CD4-positive, alpha-beta memory T cell (primary cell): ENCODE measurements around the gene ANK2. TPM values are rescaled to one million over a fixed set of nuclear protein-coding genes. Genes with fewer than 3 reads are reported as not detected.

Experiments
- CTCF ChIA-PET: fragments of 350-600 bp; sonication (Branson Sonifier 250); formaldehyde crosslinking; loops from one replicate; lab custom pipeline; 2021; ENCODE audit warnings: inconsistent platforms; ENCODE audit not compliant: partially characterized antibody; lab: Charles Lee
- POLR2A ChIA-PET: fragments of 350-600 bp; sonication (Branson Sonifier 250); formaldehyde crosslinking; loops from one replicate; lab custom pipeline; 2021; ENCODE audit not compliant: partially characterized antibody; lab: Charles Lee
- DNase-seq, 5 donors: peaks; one replicate each; pipeline versions ENCODE4 v3.0.0 to v3.0.0-alpha.2; 2020 to 2022; ENCODE audit warnings: mixed read lengths in 1 of 5
- H3K27ac ChIP-seq: one replicate; pipeline ENCODE4 v1.7.0; 2013; ENCODE audit warnings: low read depth, low read length
- H3K27me3 ChIP-seq: 2 replicates; pipeline ENCODE4 v1.7.0; 2013; ENCODE audit warnings: mild to moderate bottlenecking, low read length, moderate library complexity; ENCODE audit not compliant: insufficient read depth
- H3K36me3 ChIP-seq: 2 replicates; pipeline ENCODE4 v1.7.0; 2013; ENCODE audit warnings: mild to moderate bottlenecking, low read length, moderate library complexity; ENCODE audit not compliant: insufficient read depth
- H3K4me1 ChIP-seq: 2 replicates; pipeline ENCODE4 v1.7.0; 2013; ENCODE audit warnings: mild to moderate bottlenecking, low read length, moderate library complexity; ENCODE audit not compliant: insufficient read depth
- H3K4me3 ChIP-seq, 2 donors: one replicate each; pipeline ENCODE4 v1.7.0; 2013; ENCODE audit warnings: low read length in 2 of 2, mild to moderate bottlenecking in 1 of 2
- H3K9me3 ChIP-seq, 2 donors: one replicate each; pipeline ENCODE4 v1.7.0; 2013; ENCODE audit warnings: low read length in 2 of 2, control low read depth in 1 of 2; ENCODE audit not compliant: control insufficient read depth in 1 of 2
- H3K27ac Mint-ChIP-seq, 7 donors: one replicate each; pipeline ENCODE4 v1.8.0; 2020 to 2021; ENCODE audit warnings: mixed read lengths in 7 of 7, mild to moderate bottlenecking in 6 of 7, inconsistent platforms in 3 of 7, moderate library complexity in 3 of 7
- H3K27me3 Mint-ChIP-seq, 2 donors: one replicate each; pipeline ENCODE4 v1.8.0; 2020 to 2021; ENCODE audit warnings: mixed read lengths in 2 of 2
- H3K36me3 Mint-ChIP-seq, 2 donors: one replicate each; pipeline ENCODE4 v1.8.0; 2020 to 2021; ENCODE audit warnings: mixed read lengths in 2 of 2, inconsistent platforms in 1 of 2, mild to moderate bottlenecking in 1 of 2
- H3K4me1 Mint-ChIP-seq, 4 donors: one replicate each; pipeline ENCODE4 v1.8.0; 2020 to 2021; ENCODE audit warnings: mixed read lengths in 4 of 4, mild to moderate bottlenecking in 1 of 4
- H3K4me3 Mint-ChIP-seq, 8 donors: one replicate each; pipeline ENCODE4 v1.8.0; 2020 to 2021; ENCODE audit warnings: mixed read lengths in 8 of 8, mild to moderate bottlenecking in 7 of 8, moderate library complexity in 6 of 8, inconsistent platforms in 3 of 8
- H3K9me3 Mint-ChIP-seq, 8 donors: one replicate each; pipeline ENCODE4 v1.8.0; 2020 to 2021; ENCODE audit warnings: mixed read lengths in 8 of 8, mild to moderate bottlenecking in 5 of 8, inconsistent platforms in 3 of 8, moderate library complexity in 1 of 8
- intact Hi-C: fragments of 100-400 bp; cut with micrococcal nuclease; formaldehyde crosslinking; loops from one replicate; pipeline ENCODE4 v1.15.1; 2023
- polyA plus RNA-seq, 2 donors: library from polyadenylated mRNA; unstranded; fragments of 300-500 nt; fragmentation: Illumina TruSeq; gene quantifications; one replicate each; pipeline ENCODE4 v1.2.3, GENCODE V29; 2021
- total RNA-seq, 2 experiments: library from RNA; stranded (reverse); gene quantifications; one replicate each; pipeline ENCODE4 v1.2.3, GENCODE V29; 2021

Gene ANK2
- total RNA-seq (not detected), polyA plus RNA-seq (not detected)

DNA sequence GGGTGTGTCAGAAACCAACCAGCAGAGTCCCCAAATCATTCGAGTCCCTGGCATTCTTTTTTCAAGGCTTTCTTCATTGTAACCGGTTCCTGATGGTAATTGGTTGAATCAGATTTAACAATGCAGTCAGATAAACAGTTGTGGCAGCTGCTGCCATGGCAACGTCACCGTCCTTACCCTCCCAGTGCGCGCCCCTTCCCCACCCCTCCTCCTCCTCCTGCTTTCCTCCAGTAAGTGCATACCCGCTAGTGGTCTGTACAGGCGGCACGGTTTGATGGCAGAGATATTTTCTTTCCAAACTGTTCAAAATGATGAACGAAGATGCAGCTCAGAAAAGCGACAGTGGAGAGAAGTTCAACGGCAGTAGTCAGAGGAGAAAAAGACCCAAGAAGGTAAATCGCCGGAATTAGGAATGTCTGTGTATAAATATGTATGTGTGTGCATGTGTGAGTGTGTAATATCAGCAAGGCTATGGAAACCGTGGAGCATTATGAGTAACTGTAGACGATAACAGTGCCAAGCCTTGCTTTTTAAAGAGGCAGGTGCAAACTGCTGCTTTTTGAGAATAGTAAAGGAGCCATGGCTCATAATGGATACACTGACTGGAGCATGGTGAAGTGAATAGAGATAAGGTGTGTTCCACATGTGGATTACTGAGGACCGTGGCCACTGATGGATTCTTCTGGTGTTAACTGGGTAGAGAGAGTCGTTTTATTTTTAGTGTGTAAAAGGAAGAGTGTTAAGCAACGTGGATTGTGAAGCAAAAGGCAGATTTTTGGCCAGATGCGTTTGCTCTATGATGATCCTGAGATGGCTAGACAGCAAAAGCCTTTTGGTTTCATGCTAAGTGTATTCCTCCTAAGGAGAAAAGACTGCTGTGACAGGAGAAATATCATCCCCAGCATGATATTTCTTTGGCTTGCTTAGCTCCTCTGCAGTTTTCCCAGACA is at the start of gene ANK2:
ANK2 (plus strand) TSS at position 233 of the 950 bp plus-strand sequence; CDS start at position 309, 76 bp downstream.
- Mint-ChIP-seq H3K27me3 (peaks cover 0 to 3% of the 10 kb centered on the region in 2 donors), H3K4me3 (no peak within 1 kb of the TSS), H3K36me3 (no peaks in the 10 kb centered on the region), H3K27ac (no peak within 1 kb of the TSS), H3K9me3 (no peaks in the 10 kb centered on the region), H3K4me1 (no peaks in the 10 kb centered on the region)
- intact Hi-C loops = no loop called here
- H3K36me3 ChIP-seq = no peaks in the 10 kb centered on the region
- no peaks in the 10 kb centered on the region for H3K4me1 ChIP-seq
- ChIA-PET CTCF (no interaction called here), POLR2A (no interaction called here)
- DNase-seq = no peak
- no peaks in the 10 kb centered on the region for H3K9me3 ChIP-seq
- no peaks in the 10 kb centered on the region for H3K27me3 ChIP-seq
- H3K27ac ChIP-seq = no peak within 1 kb of the TSS
- H3K4me3 ChIP-seq = no peak within 1 kb of the TSS

DNA sequence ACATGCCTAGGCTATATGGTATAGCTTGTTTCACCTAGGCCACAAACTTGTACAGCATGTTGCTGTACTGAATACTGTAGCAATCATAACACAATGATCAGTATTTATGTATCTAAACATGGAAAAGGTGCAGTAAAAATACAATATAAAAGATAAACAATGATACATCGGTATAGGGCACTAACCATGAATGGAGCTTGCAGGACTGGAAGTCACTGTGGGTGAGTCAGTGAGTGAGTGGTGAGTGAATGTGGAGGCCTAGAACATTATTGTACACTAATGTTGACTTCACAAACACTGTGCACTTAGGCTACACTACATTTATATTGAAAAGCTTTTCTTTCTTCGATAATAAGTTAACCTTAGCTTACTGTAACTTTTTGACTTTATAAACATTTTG is 45.6 kb upstream of the ANK2 start:
- no peak overlapping the region for H3K27ac ChIP-seq
- no peaks in the 10 kb centered on the region for H3K27me3 ChIP-seq
- H3K4me3 ChIP-seq = no peak overlapping the region
- no peak overlapping the region for H3K4me3 Mint-ChIP-seq
- H3K27me3 Mint-ChIP-seq = peaks cover 0 to 2% of the 10 kb centered on the region in 2 donors
- no peak for DNase-seq
- intact Hi-C loops = no loop called here
- ChIA-PET CTCF (no interaction called here), POLR2A (no interaction called here)
- no peaks in the 10 kb centered on the region for H3K36me3 Mint-ChIP-seq
- H3K4me1 ChIP-seq = no peaks in the 10 kb centered on the region
- no peaks in the 10 kb centered on the region for H3K36me3 ChIP-seq
- H3K4me1 Mint-ChIP-seq = no peaks in the 10 kb centered on the region
- H3K27ac Mint-ChIP-seq = no peak overlapping the region
- H3K9me3 ChIP-seq = no peaks in the 10 kb centered on the region
- H3K9me3 Mint-ChIP-seq = peaks cover 0 to 10% (median 3%) of the 10 kb centered on the region in 8 donors

DNA sequence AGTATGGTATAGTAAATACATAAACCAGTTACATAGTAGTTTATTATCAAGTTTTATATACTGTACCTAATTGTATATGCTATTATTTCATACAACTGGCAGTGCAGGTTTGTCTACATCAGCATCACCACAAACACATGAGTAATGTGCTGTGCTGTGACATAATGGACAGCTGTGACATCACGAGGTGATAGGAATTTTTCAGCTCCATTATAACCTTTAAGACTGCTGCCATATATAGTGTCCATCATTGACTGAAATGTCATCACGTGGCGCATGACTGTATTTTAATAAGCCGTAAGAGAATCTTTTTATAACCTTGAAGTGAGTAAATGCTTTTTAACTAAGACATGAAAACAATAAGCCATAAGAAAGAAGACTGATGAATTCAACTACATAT is 44.8 kb upstream of the ANK2 start:
- no peak for DNase-seq

DNA sequence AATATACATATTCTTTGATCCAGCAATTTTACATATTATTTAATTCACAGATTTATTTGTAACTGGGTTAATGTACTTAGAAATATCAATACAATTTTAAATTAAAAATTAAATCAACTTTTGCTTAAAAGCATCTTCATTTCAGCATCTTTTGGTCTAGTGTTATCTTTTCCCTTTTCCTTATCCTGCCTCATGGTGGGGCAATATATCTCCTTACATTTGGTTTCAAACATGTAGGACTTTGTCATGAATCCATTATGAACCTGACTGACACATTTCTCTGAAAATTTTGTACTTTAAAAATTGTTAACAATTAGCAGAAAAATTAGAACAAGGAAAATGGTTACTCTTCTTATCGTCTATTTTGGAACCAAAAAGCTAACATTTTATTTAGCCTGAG is 42.8 kb upstream of the ANK2 start:
- H3K4me3 ChIP-seq = no peak overlapping the region
- ChIA-PET CTCF (no interaction called here), POLR2A (no interaction called here)
- H3K27ac ChIP-seq = no peak overlapping the region
- no peaks in the 10 kb centered on the region for H3K4me1 ChIP-seq
- H3K27ac Mint-ChIP-seq = no peak overlapping the region
- H3K36me3 ChIP-seq = no peaks in the 10 kb centered on the region
- H3K9me3 Mint-ChIP-seq = peaks cover 0 to 8% (median 1%) of the 10 kb centered on the region in 8 donors
- no peaks in the 10 kb centered on the region for H3K9me3 ChIP-seq
- H3K27me3 Mint-ChIP-seq = peaks cover 0 to 2% of the 10 kb centered on the region in 2 donors
- no peak for DNase-seq
- no peaks in the 10 kb centered on the region for H3K4me1 Mint-ChIP-seq
- intact Hi-C loops = no loop called here
- H3K4me3 Mint-ChIP-seq = no peak overlapping the region
- H3K27me3 ChIP-seq = no peaks in the 10 kb centered on the region
- no peaks in the 10 kb centered on the region for H3K36me3 Mint-ChIP-seq

More for the DNA sequence above, 44.8 kb upstream of the ANK2 start:
- Mint-ChIP-seq H3K9me3 (peaks cover 0 to 10% (median 3%) of the 10 kb centered on the region in 8 donors), H3K27ac (no peak overlapping the region), H3K4me1 (no peaks in the 10 kb centered on the region), H3K27me3 (peaks cover 0 to 2% of the 10 kb centered on the region in 2 donors), H3K4me3 (no peak overlapping the region), H3K36me3 (no peaks in the 10 kb centered on the region)
- POLR2A ChIA-PET = no interaction called here
- intact Hi-C loops = no loop called here
- Histone ChIP-seq H3K36me3 (no peaks in the 10 kb centered on the region), H3K4me3 (no peak overlapping the region), H3K27me3 (no peaks in the 10 kb centered on the region), H3K9me3 (no peaks in the 10 kb centered on the region), H3K27ac (no peak overlapping the region), H3K4me1 (no peaks in the 10 kb centered on the region)
- CTCF ChIA-PET = no interaction called here

DNA sequence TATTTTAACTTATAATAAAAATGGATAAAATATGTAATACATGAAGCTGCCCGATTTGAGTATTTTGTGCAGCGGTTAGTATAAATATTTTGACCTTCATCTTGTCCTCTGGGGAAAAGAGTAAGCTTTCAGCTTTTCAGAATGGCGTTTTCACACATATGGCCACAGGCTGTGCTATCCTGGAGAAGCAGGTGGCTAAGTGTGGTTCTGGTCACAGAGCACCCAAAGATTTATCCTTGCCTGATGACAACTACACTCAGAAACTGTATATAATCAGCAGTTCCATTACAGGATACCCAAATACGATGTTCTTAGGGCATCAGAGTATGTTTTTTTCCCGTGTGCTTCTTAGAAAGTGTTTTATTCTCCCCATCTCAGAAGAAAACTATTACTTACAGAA is 42.3 kb upstream of the ANK2 start:
- ChIA-PET CTCF (no interaction called here), POLR2A (no interaction called here)
- H3K27me3 Mint-ChIP-seq = peaks cover 0 to 2% of the 10 kb centered on the region in 2 donors
- no peak overlapping the region for H3K4me3 Mint-ChIP-seq
- H3K27ac Mint-ChIP-seq = no peak overlapping the region
- H3K4me3 ChIP-seq = no peak overlapping the region
- H3K27me3 ChIP-seq = no peaks in the 10 kb centered on the region
- no peaks in the 10 kb centered on the region for H3K4me1 Mint-ChIP-seq
- intact Hi-C loops = no loop called here
- H3K36me3 ChIP-seq = no peaks in the 10 kb centered on the region
- no peaks in the 10 kb centered on the region for H3K36me3 Mint-ChIP-seq
- H3K9me3 ChIP-seq = no peaks in the 10 kb centered on the region
- no peak for DNase-seq
- H3K9me3 Mint-ChIP-seq = peaks cover 0 to 5% (median 1%) of the 10 kb centered on the region in 8 donors
- no peaks in the 10 kb centered on the region for H3K4me1 ChIP-seq
- no peak overlapping the region for H3K27ac ChIP-seq

DNA sequence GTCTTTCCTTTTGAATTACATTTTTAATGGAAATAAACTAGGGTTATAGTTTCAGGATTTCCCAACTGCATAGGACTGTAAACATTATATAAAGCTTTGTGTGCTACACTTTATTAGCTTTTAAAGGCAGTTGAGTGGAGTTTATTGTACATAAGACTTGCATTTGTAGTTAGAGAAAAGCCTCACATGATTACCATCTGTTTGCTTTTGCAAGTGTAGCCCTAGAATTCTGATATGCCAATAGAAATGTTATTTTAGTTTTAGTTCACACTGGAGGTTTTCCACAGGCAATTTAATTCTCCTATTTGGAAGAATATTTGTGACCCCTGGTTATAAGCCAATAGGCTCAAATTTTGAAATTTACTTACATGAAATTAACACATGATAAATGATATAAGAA is 41.3 kb upstream of the ANK2 start:
- ChIA-PET POLR2A (no interaction called here), CTCF (no interaction called here)
- Mint-ChIP-seq H3K9me3 (no peaks in the 10 kb centered on the region), H3K27me3 (peaks cover 0 to 2% of the 10 kb centered on the region in 2 donors), H3K4me1 (no peaks in the 10 kb centered on the region), H3K27ac (no peak overlapping the region), H3K36me3 (no peaks in the 10 kb centered on the region), H3K4me3 (no peak overlapping the region)
- intact Hi-C loops = no loop called here
- Histone ChIP-seq H3K27me3 (no peaks in the 10 kb centered on the region), H3K4me1 (no peaks in the 10 kb centered on the region), H3K27ac (no peak overlapping the region), H3K36me3 (no peaks in the 10 kb centered on the region), H3K4me3 (no peak overlapping the region), H3K9me3 (no peaks in the 10 kb centered on the region)
- no peak for DNase-seq

DNA sequence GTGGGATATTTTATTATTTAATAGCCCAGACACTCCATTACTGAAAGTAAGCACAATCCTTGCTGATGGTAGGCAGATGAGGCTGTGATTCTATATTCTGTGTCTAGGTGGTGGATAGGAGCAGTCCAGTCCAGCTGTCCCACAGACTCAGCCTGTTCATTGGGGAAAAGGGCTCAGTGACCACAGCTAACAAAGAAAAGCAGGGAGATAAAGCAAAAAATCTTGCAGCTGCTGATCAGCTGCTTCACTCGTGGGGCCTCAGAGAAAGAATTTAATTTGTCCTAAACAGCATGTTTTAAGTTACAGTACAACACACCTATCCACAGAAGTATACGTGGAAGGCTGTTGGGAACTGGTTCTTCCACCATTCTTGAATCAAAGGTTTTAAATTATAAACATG is 40.7 kb upstream of the ANK2 start:
- DNase-seq = no peak
- no peak overlapping the region for H3K4me3 ChIP-seq
- Mint-ChIP-seq H3K27ac (no peak overlapping the region), H3K4me3 (no peak overlapping the region), H3K36me3 (no peaks in the 10 kb centered on the region), H3K27me3 (peaks cover 0 to 2% of the 10 kb centered on the region in 2 donors), H3K9me3 (no peaks in the 10 kb centered on the region), H3K4me1 (no peaks in the 10 kb centered on the region)
- intact Hi-C loops = no loop called here
- H3K27ac ChIP-seq = no peak overlapping the region
- POLR2A ChIA-PET = no interaction called here
- H3K36me3 ChIP-seq = no peaks in the 10 kb centered on the region
- H3K4me1 ChIP-seq = no peaks in the 10 kb centered on the region
- H3K27me3 ChIP-seq = no peaks in the 10 kb centered on the region
- CTCF ChIA-PET = no interaction called here
- no peaks in the 10 kb centered on the region for H3K9me3 ChIP-seq
